Peyer's patch (tissue), 4 donors: ENCODE data around the gene TRIM75.

ENCODE experiments used
- CTCF ChIP-seq, 6 experiments: fragments of 450-650 bp in 4 of 6; fragments of 200-600 bp in 2 of 6; sonication (generic) in 1 of 6; IDR thresholded peaks; one replicate each; pipeline ENCODE4 v1.5.1; 2017 to 2019; ENCODE audit warnings: antibody characterized with exemption in 6 of 6, mild to moderate bottlenecking in 3 of 6, moderate library complexity in 1 of 6
- POLR2A ChIP-seq, 2 donors: fragments of 450-650 bp; IDR thresholded peaks; one replicate each; pipeline ENCODE4 v1.5.1; 2017; ENCODE audit warnings: antibody characterized with exemption in 2 of 2, mild to moderate bottlenecking in 2 of 2, moderate library complexity in 2 of 2

DNA sequence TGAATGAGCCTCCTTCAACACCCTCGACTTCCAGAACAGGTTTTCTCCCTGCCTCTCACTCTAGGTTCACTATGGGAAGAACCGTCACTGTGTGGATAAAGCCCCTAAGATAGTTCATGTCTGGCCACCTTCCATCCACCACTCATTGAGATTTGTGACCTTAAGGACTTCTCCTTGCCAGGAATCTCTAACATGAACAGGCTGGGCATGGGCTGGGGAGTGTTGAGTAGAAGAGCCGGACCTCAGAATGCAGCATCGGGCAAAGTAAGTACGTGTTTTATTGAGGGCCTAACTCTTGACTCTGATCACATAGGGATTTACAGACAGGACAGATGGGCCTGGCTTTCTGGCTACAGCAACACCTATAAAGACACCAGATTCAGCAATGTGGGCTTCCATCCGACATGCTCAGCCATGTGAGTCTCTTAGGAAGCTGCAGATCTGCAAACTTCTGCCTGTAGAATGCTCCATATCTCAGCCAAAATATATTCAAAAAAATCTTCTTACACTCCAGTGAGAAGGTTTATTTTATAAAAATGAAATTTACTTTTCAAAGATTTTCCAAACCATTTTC is 48.2 kb upstream of the TRIM75 start:
- TF ChIP-seq CTCF (IDR thresholded peaks at IDR 0.05) = no peak
- no peak for TF ChIP-seq POLR2A (IDR thresholded peaks at IDR 0.05)
